ENCODE results near the gene GOSR1.

GOSR1 gene

DNA sequence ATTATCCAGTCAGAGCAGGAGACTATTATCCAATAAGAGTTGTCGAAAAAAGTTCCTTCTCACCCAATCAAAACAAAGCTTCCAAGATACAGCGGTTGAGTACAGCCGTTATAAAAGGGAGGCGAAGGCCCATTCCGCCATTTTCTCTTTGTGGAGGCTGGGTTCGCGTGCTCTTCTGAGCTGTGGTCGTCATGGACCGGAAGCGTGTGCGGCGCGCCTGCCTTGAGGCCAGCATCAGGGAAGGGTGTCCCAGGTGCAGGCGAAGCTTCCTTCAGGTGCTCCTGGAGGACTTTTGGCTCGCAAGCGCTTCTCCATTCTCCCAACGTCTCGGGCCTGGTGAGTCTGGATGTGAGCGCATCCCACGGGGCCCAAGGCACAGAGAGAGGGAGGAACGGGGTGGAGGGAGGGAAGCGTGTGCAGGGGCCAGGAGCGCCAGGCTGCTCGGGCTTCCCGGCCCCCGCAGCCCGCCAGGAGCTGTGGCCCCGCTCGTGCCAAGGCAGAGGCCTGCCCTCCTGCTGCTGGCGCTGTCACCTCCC, 99.2 kb downstream of the GOSR1 start:
- no peak for DNase-seq (ENCODE audit: low read depth)
